Neural progenitor cell (in vitro differentiated cells): ENCODE data around the gene NUDT6.
"Not testable (repeated sequence)": the region's sequence is repeated elsewhere in the genome, so short reads cannot be mapped to it uniquely, and the experiment has no call there.

Experiments
- CTCF ChIP-seq: fragments of 200-600 bp; sonication (generic); IDR thresholded peaks from 2 replicates; pipeline ENCODE4 v1.5.1; 2017; ENCODE audit warnings: antibody characterized with exemption, mild to moderate bottlenecking
- EZH2 ChIP-seq: fragments of 200-600 bp; sonication (generic); IDR thresholded peaks from 2 replicates; pipeline ENCODE4 v1.6.1; 2017; ENCODE audit warnings: antibody characterized with exemption, mild to moderate bottlenecking, moderate library complexity
- EZH2phosphoT487 ChIP-seq: fragments of 200-600 bp; sonication (generic); IDR thresholded peaks from 2 replicates; pipeline ENCODE4 v1.6.1; 2017; ENCODE audit warnings: antibody characterized with exemption

GRCh38 chr4:122849789-122850188 lies 72.6 kb downstream of the NUDT6 start:
- TF ChIP-seq CTCF, EZH2, EZH2phosphoT487: not testable (repeated sequence)
